Ishikawa (cell line): Measurements from ENCODE around the gene MARF1.

Experiments used
- CREB1 ChIP-seq: IDR thresholded peaks from 2 replicates; pipeline ENCODE4 v1.6.1; 2012; ENCODE audit warnings: low read depth
- USF1 ChIP-seq: IDR thresholded peaks from 2 replicates; pipeline ENCODE4 v1.6.1; 2012

- TF ChIP-seq USF1 (no peak), CREB1 (no peak)
Observed at GRCh38 chr16:15575293-15576049, 67.5 kb downstream of the MARF1 start.
